ENCODE results near the gene BMERB1. TPM values are rescaled to one million over a fixed set of nuclear protein-coding genes. Genes with fewer than 3 reads are reported as not detected.

Gene BMERB1
- total RNA-seq, 1 donor from 2014 or later, result 17.4 TPM

- DNase-seq (ENCODE audit: low read depth), result no peak
Measured at GRCh38 chr16:15495898-15496297, 61.5 kb downstream of the BMERB1 start.

GRCh38 chr16:15498427-15499175, 64.2 kb downstream of the BMERB1 start:
- peak; percentile 17 for DNase-seq (ENCODE audit: low read depth)

- peak; percentile 75 for DNase-seq (ENCODE audit: low read depth)
Measured at GRCh38 chr16:15502041-15502725, 67.8 kb downstream of the BMERB1 start.

GRCh38 chr16:15506441-15506840, 72.1 kb downstream of the BMERB1 start:
- DNase-seq (ENCODE audit: low read depth), result no peak

- DNase-seq (ENCODE audit: low read depth), result peak; percentile 80
Measured at GRCh38 chr16:15507301-15507958, 73.0 kb downstream of the BMERB1 start.

GRCh38 chr16:15507959-15508627, 73.7 kb downstream of the BMERB1 start:
- no peak for DNase-seq (ENCODE audit: low read depth)

GRCh38 chr16:15509051-15509592, 74.7 kb downstream of the BMERB1 start:
- DNase-seq (ENCODE audit: low read depth), result no peak

- peak; percentile 45 for DNase-seq (ENCODE audit: low read depth)
Measured at GRCh38 chr16:15509593-15510535, 75.5 kb downstream of the BMERB1 start.

- no peak for DNase-seq (ENCODE audit: low read depth)
Measured at GRCh38 chr16:15510992-15511391, 76.6 kb downstream of the BMERB1 start.

GRCh38 chr16:15511759-15512487, 77.5 kb downstream of the BMERB1 start:
- no peak for DNase-seq (ENCODE audit: low read depth)

- no peak for DNase-seq (ENCODE audit: low read depth)
Measured at GRCh38 chr16:15513156-15513555, 78.8 kb downstream of the BMERB1 start.

GRCh38 chr16:15515992-15516391, 81.6 kb downstream of the BMERB1 start:
- no peak for DNase-seq (ENCODE audit: low read depth)

- no peak for DNase-seq (ENCODE audit: low read depth)
Measured at GRCh38 chr16:15516609-15517008, 82.2 kb downstream of the BMERB1 start.

GRCh38 chr16:15517743-15518377, 83.5 kb downstream of the BMERB1 start:
- no peak for DNase-seq (ENCODE audit: low read depth)

GRCh38 chr16:15518381-15519351, 84.3 kb downstream of the BMERB1 start:
- DNase-seq (ENCODE audit: low read depth), result peak; percentile 62

- no peak for DNase-seq (ENCODE audit: low read depth)
Measured at GRCh38 chr16:15519790-15520189, 85.4 kb downstream of the BMERB1 start.

GRCh38 chr16:15521390-15521757, 87.0 kb downstream of the BMERB1 start:
- DNase-seq (ENCODE audit: low read depth), result no peak

All from myocyte (in vitro differentiated cells).